HG03025 (cell line): ENCODE results near the gene EML4.
A peak's percentile ranks its signal among the peaks of the same experiment; 100 is the strongest.
"Not testable (repeated sequence)": the region's sequence is repeated elsewhere in the genome, so short reads cannot be mapped to it uniquely, and the experiment has no call there.

ENCODE experiments used
- ATAC-seq: cut with Tn5 transposase; IDR thresholded peaks from one replicate; pipeline ENCODE4 v1.9.1; 2021; ENCODE audit warnings: mild to moderate bottlenecking, moderate library complexity; ENCODE audit not compliant: unreplicated experiment, low FRiP score

Gene EML4

GRCh38 chr2:42342061-42342794 lies 173.1 kb downstream of the EML4 start:
- ATAC-seq: no peak

GRCh38 chr2:42342795-42343241 lies 173.7 kb downstream of the EML4 start:
- ATAC-seq: no peak

- no peak for ATAC-seq
Measured at GRCh38 chr2:42345986-42346385, 176.8 kb downstream of the EML4 start.

- ATAC-seq: not testable (repeated sequence)
Measured at GRCh38 chr2:42346856-42347255, 177.7 kb downstream of the EML4 start.

- not testable (repeated sequence) for ATAC-seq
Measured at GRCh38 chr2:42347518-42347917, 178.4 kb downstream of the EML4 start.

GRCh38 chr2:42348113-42348805 lies 179.1 kb downstream of the EML4 start:
- no peak for ATAC-seq

- ATAC-seq: no peak
Measured at GRCh38 chr2:42350434-42351063, 181.4 kb downstream of the EML4 start.

GRCh38 chr2:42351864-42352263 lies 182.7 kb downstream of the EML4 start:
- no peak for ATAC-seq

GRCh38 chr2:42353792-42354429 lies 184.8 kb downstream of the EML4 start:
- ATAC-seq: no peak

GRCh38 chr2:42359304-42359964 lies 190.3 kb downstream of the EML4 start:
- no peak for ATAC-seq

- ATAC-seq: no peak
Measured at GRCh38 chr2:42359965-42360483, 190.9 kb downstream of the EML4 start.

GRCh38 chr2:42360493-42360889 lies 191.3 kb downstream of the EML4 start:
- no peak for ATAC-seq

- peak; percentile 90 for ATAC-seq
Measured at GRCh38 chr2:42360890-42361727, 192.0 kb downstream of the EML4 start, which contains the start of gene COX7A2L. Gene COX7A2L, minus strand, starts transcription at chr2:42361217. Its CDS starts 56 bp downstream, at chr2:42361161.

- ATAC-seq: no peak
Measured at GRCh38 chr2:42361728-42362283, 192.7 kb downstream of the EML4 start.

GRCh38 chr2:42363413-42363812 lies 194.3 kb downstream of the EML4 start:
- no peak for ATAC-seq

- no peak for ATAC-seq
Measured at GRCh38 chr2:42364658-42365057, 195.5 kb downstream of the EML4 start.

GRCh38 chr2:42366411-42366810 lies 197.3 kb downstream of the EML4 start:
- no peak for ATAC-seq

GRCh38 chr2:42367835-42368234 lies 198.7 kb downstream of the EML4 start:
- ATAC-seq: no peak
